Stimulated activated CD4-positive, alpha-beta T cell treated with anti-CD3 and anti-CD28 coated beads, Interleukin-15, amount 100 ng/mL, for 1 hour (primary cell): Measurements from ENCODE around the gene THRAP3.
"Not testable (repeated sequence)": the region's sequence is repeated elsewhere in the genome, so short reads cannot be mapped to it uniquely, and the experiment has no call there.

ENCODE experiments used
- DNase-seq, 2 donors: peaks; one replicate each; pipeline ENCODE4 v3.0.0-alpha.2; 2020; ENCODE audit warnings: low read depth in 1 of 2, low spot score in 1 of 2

The THRAP3 gene

GRCh38 chr1:36204347-36204909 is 19.8 kb upstream of the THRAP3 start:
- DNase-seq = no peak

- DNase-seq = no peak
Observed at GRCh38 chr1:36206323-36206858, 17.9 kb upstream of the THRAP3 start.

GRCh38 chr1:36207339-36207738 is 16.9 kb upstream of the THRAP3 start:
- no peak for DNase-seq

- DNase-seq = no peak
Observed at GRCh38 chr1:36208978-36209703, 15.1 kb upstream of the THRAP3 start.

- no peak for DNase-seq
Observed at GRCh38 chr1:36211307-36211706, 12.9 kb upstream of the THRAP3 start.

GRCh38 chr1:36211841-36212240 is 12.4 kb upstream of the THRAP3 start:
- DNase-seq = no peak

- no peak for DNase-seq
Observed at GRCh38 chr1:36212782-36213181, 11.5 kb upstream of the THRAP3 start.

GRCh38 chr1:36217670-36218069 is 6.6 kb upstream of the THRAP3 start:
- DNase-seq = no peak

GRCh38 chr1:36221901-36222300 is 2.3 kb upstream of the THRAP3 start:
- not testable (repeated sequence) for DNase-seq

GRCh38 chr1:36222481-36223380 is 1.5 kb upstream of the THRAP3 start:
- no peak for DNase-seq

- DNase-seq = no peak
Observed at GRCh38 chr1:36223381-36223995, 755 bp upstream of the THRAP3 start.

- peak in 1 of 2 donors; percentile 71 for DNase-seq
Observed at GRCh38 chr1:36224537-36225282, 467 bp downstream of the THRAP3 start.

GRCh38 chr1:36225283-36225899 is 1.1 kb downstream of the THRAP3 start:
- no peak for DNase-seq

- DNase-seq = not testable (repeated sequence)
Observed at GRCh38 chr1:36230279-36230678, 6.0 kb downstream of the THRAP3 start.

- no peak for DNase-seq
Observed at GRCh38 chr1:36231191-36231590, 6.9 kb downstream of the THRAP3 start.

GRCh38 chr1:36232212-36233095 is 8.2 kb downstream of the THRAP3 start:
- no peak for DNase-seq

GRCh38 chr1:36236302-36236701 is 12.1 kb downstream of the THRAP3 start:
- no peak for DNase-seq

GRCh38 chr1:36238433-36238832 is 14.2 kb downstream of the THRAP3 start:
- DNase-seq = no peak
